Embryonic facial prominence (tissue), 1 donor: ENCODE measurements around the gene ZSWIM2.
"Not testable (repeated sequence)": the region's sequence is repeated elsewhere in the genome, so short reads cannot be mapped to it uniquely, and the experiment has no call there.

ENCODE experiments used
- DNase-seq: peaks from one replicate; pipeline ENCODE4 v3.0.0-alpha.2; 2016; ENCODE audit errors: extremely low spot score

ZSWIM2 gene

GRCh38 chr2:186852508-186852907, 3.5 kb upstream of the ZSWIM2 start:
- no peak for DNase-seq

GRCh38 chr2:186842373-186842772, 6.6 kb downstream of the ZSWIM2 start:
- DNase-seq, result no peak

GRCh38 chr2:186841940-186842339, 7.0 kb downstream of the ZSWIM2 start:
- peak; percentile 49 for DNase-seq

GRCh38 chr2:186835628-186836027, 13.3 kb downstream of the ZSWIM2 start:
- DNase-seq, result no peak

- no peak for DNase-seq
Observed at GRCh38 chr2:186827862-186828492, 21.0 kb downstream of the ZSWIM2 start.

GRCh38 chr2:186827411-186827810, 21.6 kb downstream of the ZSWIM2 start:
- no peak for DNase-seq

- no peak for DNase-seq
Observed at GRCh38 chr2:186822323-186822722, 26.6 kb downstream of the ZSWIM2 start.

- no peak for DNase-seq
Observed at GRCh38 chr2:186820303-186820702, 28.7 kb downstream of the ZSWIM2 start.

GRCh38 chr2:186811760-186812159, 37.2 kb downstream of the ZSWIM2 start:
- DNase-seq, result not testable (repeated sequence)

- DNase-seq, result no peak
Observed at GRCh38 chr2:186806591-186806990, 42.4 kb downstream of the ZSWIM2 start.

- not testable (repeated sequence) for DNase-seq
Observed at GRCh38 chr2:186798604-186799003, 50.4 kb downstream of the ZSWIM2 start.

GRCh38 chr2:186784930-186785329, 64.0 kb downstream of the ZSWIM2 start:
- no peak for DNase-seq

GRCh38 chr2:186783254-186783653, 65.7 kb downstream of the ZSWIM2 start:
- DNase-seq, result no peak

GRCh38 chr2:186780701-186781316, 68.2 kb downstream of the ZSWIM2 start:
- DNase-seq, result no peak
